Transverse colon (tissue), 4 donors: ENCODE measurements around the gene BACH2. TPM values are rescaled to one million over a fixed set of nuclear protein-coding genes. Genes with fewer than 3 reads are reported as not detected.

Source experiments
- DNase-seq: peaks from one replicate; pipeline ENCODE4 v3.0.0-alpha.2; 2019
- H3K27ac ChIP-seq, 4 donors: fragments of 200-600 bp; sonication (generic); 2 replicates each; pipeline ENCODE4 v1.5.1; 2016 to 2018; ENCODE audit warnings: inconsistent platforms in 4 of 4
- H3K27me3 ChIP-seq: fragments of 200-600 bp; sonication (generic); 2 replicates; pipeline ENCODE4 v1.5.1; 2017; ENCODE audit warnings: inconsistent platforms
- H3K36me3 ChIP-seq, 4 donors: fragments of 200-600 bp; sonication (generic); 2 replicates each; pipeline ENCODE4 v1.5.1; 2017 to 2019; ENCODE audit warnings: inconsistent platforms in 4 of 4
- H3K4me1 ChIP-seq, 4 donors: fragments of 200-600 bp; sonication (generic); 2 replicates each; pipeline ENCODE4 v1.5.1; 2017 to 2020; ENCODE audit warnings: inconsistent platforms in 4 of 4
- H3K4me3 ChIP-seq, 4 donors: fragments of 200-600 bp; sonication (generic); 1 replicate in 1 of 4; 2 replicates in 3 of 4; pipeline versions ENCODE4 v1.5.1 to v1.6.1; 2017 to 2019; ENCODE audit warnings: inconsistent platforms in 4 of 4
- H3K9me3 ChIP-seq, 2 donors: fragments of 200-600 bp; sonication (generic); 2 replicates each; pipeline ENCODE4 v1.5.1; 2017 to 2019; ENCODE audit warnings: inconsistent platforms in 2 of 2
- CTCF ChIP-seq, 5 experiments: fragments of 200-600 bp in 3 of 5; fragments of 450-650 bp in 2 of 5; sonication (generic) in 3 of 5; IDR thresholded peaks; 1 replicate in 2 of 5; 2 replicates in 3 of 5; pipeline ENCODE4 v1.5.1; 2016 to 2017; ENCODE audit warnings: antibody characterized with exemption in 5 of 5, inconsistent platforms in 3 of 5, mild to moderate bottlenecking in 2 of 5, moderate library complexity in 1 of 5
- EP300 ChIP-seq: sonication (generic); formaldehyde crosslinking; IDR thresholded peaks from one replicate; pipeline ENCODE4 v1.6.1; 2017; ENCODE audit warnings: antibody characterized with exemption, low read depth
- POLR2A ChIP-seq: fragments of 450-650 bp; IDR thresholded peaks from one replicate; pipeline ENCODE4 v1.6.1; 2016; ENCODE audit warnings: antibody characterized with exemption, mild to moderate bottlenecking, moderate library complexity
- POLR2AphosphoS5 ChIP-seq, 3 donors: sonication (generic); formaldehyde crosslinking; IDR thresholded peaks; one replicate each; pipeline ENCODE4 v1.6.1; 2016; ENCODE audit warnings: antibody characterized with exemption in 3 of 3
- WGBS, 2 donors: methylation state at CpG; one replicate each; pipeline ENCODE4 v1.1.5; 2018; ENCODE audit warnings: low coverage in 1 of 2; 5-methylcytosine and 5-hydroxymethylcytosine counted together
- in situ Hi-C, 4 donors: fragments of 200-750 bp; cut with MboI; loops; one replicate each; pipeline versions ENCODE4 v1.15.0 to v1.15.1; 2017; ENCODE audit warnings: low sequenced_read_pairs in 3 of 4, low pct_ligation_motif_present in 1 of 4, low pct_unique_long_range_greater_than_20kb in 1 of 4
- intact Hi-C: fragments of 100-400 bp; cut with DNase I; formaldehyde crosslinking; loops from one replicate; pipeline ENCODE4 v1.15.1; 2023; ENCODE audit warnings: low total_unique reads
- total RNA-seq, 4 donors: library from RNA; depleted of rRNA; stranded (reverse); fragments of >200 nt; gene quantifications; one replicate each; pipeline ENCODE4 v1.1.0, GENCODE V29; 2016

BACH2 gene
- total RNA-seq, 4 donors from 2014 or later = 0.20 to 7.5 (median 2.4) TPM

- no peaks in the 10 kb centered on the region for H3K36me3 ChIP-seq
- intact Hi-C loops = no loop called here
- H3K4me1 ChIP-seq = peaks cover 0 to 1% (median 0%) of the 10 kb centered on the region in 4 donors
- DNase-seq = no peak
- 80 to 91% methylated on average over 4 of the region's 4 CpGs for WGBS, 2 donors
- TF ChIP-seq POLR2A (no peak), POLR2AphosphoS5 (IDR thresholded peaks at IDR 0.05) (no peak)
- H3K27ac ChIP-seq = no peak overlapping the region
- H3K9me3 ChIP-seq = no peaks in the 10 kb centered on the region
- no peak overlapping the region for H3K4me3 ChIP-seq
- H3K27me3 ChIP-seq = no peaks in the 10 kb centered on the region
- in situ Hi-C loops = no loop called here
Measured at GRCh38 chr6:90199900-90200299, 96.7 kb downstream of the BACH2 start.

GRCh38 chr6:90198758-90199425 lies 97.8 kb downstream of the BACH2 start:
- intact Hi-C loops = no loop called here
- WGBS, 2 donors = 91 to 100% methylated on average over 5 to 6 of the region's 6 CpGs
- in situ Hi-C loops = no loop called here
- Histone ChIP-seq H3K27me3 (no peaks in the 10 kb centered on the region), H3K4me1 (peaks cover 0 to 7% (median 2%) of the 10 kb centered on the region in 4 donors), H3K4me3 (no peak overlapping the region), H3K36me3 (no peaks in the 10 kb centered on the region), H3K9me3 (no peaks in the 10 kb centered on the region), H3K27ac (no peak overlapping the region)
- DNase-seq = no peak
- no peak for TF ChIP-seq EP300
- no peak for TF ChIP-seq CTCF (IDR thresholded peaks at IDR 0.05)
- TF ChIP-seq POLR2AphosphoS5 (IDR thresholded peaks at IDR 0.05) = no peak
- no peak for TF ChIP-seq POLR2A

GRCh38 chr6:90197854-90198496 lies 98.7 kb downstream of the BACH2 start:
- Histone ChIP-seq H3K27ac (no peak overlapping the region), H3K9me3 (no peaks in the 10 kb centered on the region), H3K4me3 (no peak overlapping the region), H3K4me1 (peaks cover 0 to 7% (median 2%) of the 10 kb centered on the region in 4 donors), H3K27me3 (no peaks in the 10 kb centered on the region), H3K36me3 (no peaks in the 10 kb centered on the region)
- intact Hi-C loops = no loop called here
- TF ChIP-seq POLR2A (no peak), POLR2AphosphoS5 (IDR thresholded peaks at IDR 0.05) (no peak), CTCF (IDR thresholded peaks at IDR 0.05) (no peak), EP300 (no peak)
- in situ Hi-C loops = no loop called here
- no peak for DNase-seq
- 86 to 93% methylated on average over 6 to 8 of the region's 8 CpGs for WGBS, 2 donors

- Histone ChIP-seq H3K9me3 (no peaks in the 10 kb centered on the region), H3K4me3 (no peak overlapping the region), H3K27me3 (no peaks in the 10 kb centered on the region), H3K27ac (no peak overlapping the region), H3K36me3 (no peaks in the 10 kb centered on the region), H3K4me1 (peaks cover 0 to 7% (median 2%) of the 10 kb centered on the region in 4 donors)
- intact Hi-C loops = no loop called here
- no peak for DNase-seq
- no peak for TF ChIP-seq POLR2A
- TF ChIP-seq POLR2AphosphoS5 (IDR thresholded peaks at IDR 0.05) = no peak
- no peak for TF ChIP-seq CTCF (IDR thresholded peaks at IDR 0.05)
- WGBS, 2 donors = 87 to 92% methylated on average over 9 of the region's 9 CpGs
- in situ Hi-C loops = no loop called here
Measured at GRCh38 chr6:90195094-90195829, 101.4 kb downstream of the BACH2 start.
